ENCODE data around the gene ZNF518B.
A peak's percentile ranks its signal among the peaks of the same experiment; 100 is the strongest.

Gene ZNF518B

GRCh38 chr4:10459305-10459704, 2.1 kb upstream of the ZNF518B start:
- in situ Hi-C loops (cut with HindIII; ENCODE audit: low sequenced_read_pairs): no loop called here
- no peak for TF ChIP-seq CTCF (IDR thresholded peaks at IDR 0.05; ENCODE audit: low read depth, low read length, missing control alignments)
- no peak overlapping the region for H3K4me3 ChIP-seq (ENCODE audit: low read depth, low read length)
- no peak for DNase-seq (ENCODE audit: low read depth)

DNA sequence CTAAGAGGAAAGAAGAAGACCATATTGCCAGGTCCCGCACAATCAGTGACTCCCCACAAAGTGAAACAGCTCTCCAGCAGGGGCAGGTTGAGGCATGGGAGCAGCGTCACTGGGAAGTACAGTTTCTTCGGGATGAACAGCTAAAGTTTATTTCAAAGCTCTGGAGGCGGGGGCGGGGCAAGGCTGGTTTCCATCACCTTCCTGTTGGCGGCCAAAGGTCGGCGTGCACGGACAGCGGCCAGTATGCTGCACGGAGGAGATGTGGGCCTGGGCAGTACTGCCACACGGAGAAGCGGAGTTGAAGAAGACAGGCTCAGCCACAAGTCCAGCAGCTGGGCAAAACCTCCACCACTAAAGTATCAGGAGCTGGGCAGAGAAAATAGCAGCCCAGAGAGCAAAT, 951 bp upstream of the ZNF518B start:
- no peak for TF ChIP-seq CTCF (IDR thresholded peaks at IDR 0.05; ENCODE audit: low read depth, low read length, missing control alignments)
- in situ Hi-C loops (cut with HindIII; ENCODE audit: low sequenced_read_pairs): no loop called here
- no peak overlapping the region for H3K4me3 ChIP-seq (ENCODE audit: low read depth, low read length)
- DNase-seq (ENCODE audit: low read depth): no peak

DNA sequence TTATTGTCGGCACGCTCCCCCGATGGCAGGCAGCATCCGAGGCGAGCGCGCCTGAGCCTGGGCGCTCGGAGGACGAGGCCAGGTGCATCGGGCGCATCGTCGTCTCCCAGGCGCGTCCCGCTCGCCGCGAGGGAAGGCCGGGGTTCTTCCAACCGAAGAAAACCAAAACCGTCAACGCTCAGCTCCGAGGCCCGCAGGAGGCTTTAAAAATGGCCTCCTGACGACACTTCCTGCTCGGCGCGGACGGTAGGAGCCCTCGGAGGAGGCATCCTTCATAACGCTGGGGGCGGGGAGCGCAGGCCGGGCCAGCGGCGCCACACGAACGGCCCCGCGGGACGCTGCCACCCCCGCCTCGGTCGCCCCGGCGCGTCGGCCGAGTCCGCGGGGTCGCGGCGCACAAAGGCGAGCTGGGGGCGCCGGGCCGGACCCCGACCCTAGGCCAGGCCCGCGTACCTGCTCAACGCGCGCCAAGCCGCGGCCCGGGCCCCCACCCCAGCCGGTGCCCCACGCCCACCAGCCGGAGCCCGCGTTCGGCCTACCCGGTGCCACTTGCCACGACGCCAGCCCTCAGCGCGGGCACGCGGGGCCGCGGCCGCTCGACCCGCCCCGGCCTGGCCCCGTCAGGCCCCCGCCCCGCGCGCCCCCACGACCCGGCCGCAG, 501 bp downstream of the ZNF518B start:
- in situ Hi-C loops (cut with HindIII; ENCODE audit: low sequenced_read_pairs): no loop called here
- no peak for TF ChIP-seq CTCF (IDR thresholded peaks at IDR 0.05; ENCODE audit: low read depth, low read length, missing control alignments)
- peak; percentile 11 for DNase-seq (ENCODE audit: low read depth)
- H3K4me3 ChIP-seq (ENCODE audit: low read depth, low read length): peak overlapping the region; percentile 52

- TF ChIP-seq CTCF (IDR thresholded peaks at IDR 0.05; ENCODE audit: low read depth, low read length, missing control alignments): no peak
- in situ Hi-C loops (cut with HindIII; ENCODE audit: low sequenced_read_pairs): no loop called here
- no peak for DNase-seq (ENCODE audit: low read depth)
- H3K4me3 ChIP-seq (ENCODE audit: low read depth, low read length): peak overlapping the region; percentile 52
Observed at GRCh38 chr4:10456260-10456594, 999 bp downstream of the ZNF518B start.

- in situ Hi-C loops (cut with HindIII; ENCODE audit: low sequenced_read_pairs): no loop called here
- no peak overlapping the region for H3K4me3 ChIP-seq (ENCODE audit: low read depth, low read length)
- no peak for DNase-seq (ENCODE audit: low read depth)
- TF ChIP-seq CTCF (IDR thresholded peaks at IDR 0.05; ENCODE audit: low read depth, low read length, missing control alignments): no peak
Observed at GRCh38 chr4:10455133-10455532, 2.1 kb downstream of the ZNF518B start.

- in situ Hi-C loops (cut with HindIII; ENCODE audit: low sequenced_read_pairs): no loop called here
- no peak for TF ChIP-seq CTCF (IDR thresholded peaks at IDR 0.05; ENCODE audit: low read depth, low read length, missing control alignments)
- no peak overlapping the region for H3K4me3 ChIP-seq (ENCODE audit: low read depth, low read length)
- DNase-seq (ENCODE audit: low read depth): no peak
Observed at GRCh38 chr4:10454726-10455125, 2.5 kb downstream of the ZNF518B start.

Measured in astrocyte of the cerebellum (primary cell).